ENCODE measurements around the gene SFR1. TPM values are rescaled to one million over a fixed set of nuclear protein-coding genes. Genes with fewer than 3 reads are reported as not detected.
A peak's percentile ranks its signal among the peaks of the same experiment; 100 is the strongest.

The SFR1 gene
- total RNA-seq, 1 experiment from 2014 or later = 8.7 TPM

- no TSS peak for BruUV-seq (replicated peaks)
- Histone ChIP-seq H3K36me3 (ENCODE audit: control insufficient read depth, insufficient read depth, low read length) (no peaks in the 10 kb centered on the region), H3K4me1 (peaks cover 7% of the 10 kb centered on the region), H3K9me3 (no peaks in the 10 kb centered on the region), H3K27me3 (replicated peaks; ENCODE audit: control insufficient read depth, insufficient read depth, low read length) (no peaks in the 10 kb centered on the region), H3K4me3 (ENCODE audit: low read depth, low read length) (no peak within 1 kb of the TSS)
- Mint-ChIP-seq H3K9me3 (ENCODE audit: unreplicated experiment) (no peaks in the 10 kb centered on the region), H3K27ac (ENCODE audit: unreplicated experiment) (peak within 1 kb of the TSS; percentile 7), H3K27me3 (ENCODE audit: insufficient read depth, unreplicated experiment) (no peaks in the 10 kb centered on the region), H3K4me3 (ENCODE audit: unreplicated experiment) (no peak within 1 kb of the TSS), H3K36me3 (ENCODE audit: insufficient read depth, unreplicated experiment) (no peaks in the 10 kb centered on the region), H3K4me1 (ENCODE audit: low read depth, unreplicated experiment) (peaks cover 16% of the 10 kb centered on the region)
- intact Hi-C loops (cut with micrococcal nuclease; ENCODE audit: unreplicated experiment) = no loop called here
- ChIA-PET CTCF (no interaction called here), POLR2A (no interaction called here)
- TF ChIP-seq, protein P1, sequence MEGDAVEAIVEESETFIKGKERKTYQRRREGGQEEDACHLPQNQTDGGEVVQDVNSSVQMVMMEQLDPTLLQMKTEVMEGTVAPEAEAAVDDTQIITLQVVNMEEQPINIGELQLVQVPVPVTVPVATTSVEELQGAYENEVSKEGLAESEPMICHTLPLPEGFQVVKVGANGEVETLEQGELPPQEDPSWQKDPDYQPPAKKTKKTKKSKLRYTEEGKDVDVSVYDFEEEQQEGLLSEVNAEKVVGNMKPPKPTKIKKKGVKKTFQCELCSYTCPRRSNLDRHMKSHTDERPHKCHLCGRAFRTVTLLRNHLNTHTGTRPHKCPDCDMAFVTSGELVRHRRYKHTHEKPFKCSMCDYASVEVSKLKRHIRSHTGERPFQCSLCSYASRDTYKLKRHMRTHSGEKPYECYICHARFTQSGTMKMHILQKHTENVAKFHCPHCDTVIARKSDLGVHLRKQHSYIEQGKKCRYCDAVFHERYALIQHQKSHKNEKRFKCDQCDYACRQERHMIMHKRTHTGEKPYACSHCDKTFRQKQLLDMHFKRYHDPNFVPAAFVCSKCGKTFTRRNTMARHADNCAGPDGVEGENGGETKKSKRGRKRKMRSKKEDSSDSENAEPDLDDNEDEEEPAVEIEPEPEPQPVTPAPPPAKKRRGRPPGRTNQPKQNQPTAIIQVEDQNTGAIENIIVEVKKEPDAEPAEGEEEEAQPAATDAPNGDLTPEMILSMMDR (IDR thresholded peaks at IDR 0.05; ENCODE audit: insufficient read depth in 1 of 2, low read depth in 1 of 2, low read length in 1 of 2, severe bottlenecking in 1 of 2, unreplicated experiment in 1 of 2) = no peak
- DNase-seq = no peak
Measured at GRCh38 chr10:104085801-104086400, 36.1 kb upstream of the SFR1 start, which contains the start of gene COL17A1. COL17A1 (minus strand) TSS chr10:104085880; CDS start chr10:104080673, 5,207 bp downstream.

DNA sequence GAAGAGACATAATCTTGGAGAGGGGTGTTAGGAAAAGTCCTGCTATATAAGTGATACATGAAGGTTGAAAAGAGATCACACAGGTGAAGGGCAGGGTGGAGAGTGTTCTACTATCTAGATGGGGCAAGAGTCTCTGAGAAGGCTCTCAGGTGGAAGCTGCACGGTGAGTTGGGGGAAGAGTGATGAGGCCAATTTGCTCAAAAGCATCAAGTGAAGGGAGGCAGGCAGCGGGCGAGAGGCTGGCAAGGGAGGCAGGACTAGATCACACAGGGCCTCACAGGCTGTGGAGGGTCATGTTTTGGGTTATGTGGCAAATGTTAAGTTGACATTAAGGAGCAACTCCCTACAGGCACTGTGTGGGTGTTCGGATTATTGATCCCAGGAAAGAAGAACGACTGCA is 33.7 kb upstream of the SFR1 start:
- H3K4me3 Mint-ChIP-seq (ENCODE audit: unreplicated experiment) = no peak overlapping the region
- no TSS peak for BruUV-seq (replicated peaks)
- H3K27me3 Mint-ChIP-seq (ENCODE audit: insufficient read depth, unreplicated experiment) = no peaks in the 10 kb centered on the region
- TF ChIP-seq, protein P1 (IDR thresholded peaks at IDR 0.05; ENCODE audit: insufficient read depth in 1 of 2, low read depth in 1 of 2, low read length in 1 of 2, severe bottlenecking in 1 of 2, unreplicated experiment in 1 of 2) = no peak
- H3K4me1 Mint-ChIP-seq (ENCODE audit: low read depth, unreplicated experiment) = peaks cover 16% of the 10 kb centered on the region
- no peaks in the 10 kb centered on the region for H3K36me3 ChIP-seq (ENCODE audit: control insufficient read depth, insufficient read depth, low read length)
- DNase-seq = no peak
- H3K27ac Mint-ChIP-seq (ENCODE audit: unreplicated experiment) = no peak overlapping the region
- ChIA-PET POLR2A (no interaction called here), CTCF (no interaction called here)
- H3K9me3 Mint-ChIP-seq (ENCODE audit: unreplicated experiment) = no peaks in the 10 kb centered on the region
- H3K9me3 ChIP-seq = no peaks in the 10 kb centered on the region
- peaks cover 7% of the 10 kb centered on the region; the same call in 1 of the 2 replicates for H3K4me1 ChIP-seq
- no peaks in the 10 kb centered on the region for H3K36me3 Mint-ChIP-seq (ENCODE audit: insufficient read depth, unreplicated experiment)
- no peaks in the 10 kb centered on the region for H3K27me3 ChIP-seq (replicated peaks; ENCODE audit: control insufficient read depth, insufficient read depth, low read length)
- intact Hi-C loops (cut with micrococcal nuclease; ENCODE audit: unreplicated experiment) = no loop called here
- no peak overlapping the region for H3K4me3 ChIP-seq (ENCODE audit: low read depth, low read length)

- H3K27me3 Mint-ChIP-seq (ENCODE audit: insufficient read depth, unreplicated experiment) = no peaks in the 10 kb centered on the region
- no peak overlapping the region for H3K4me3 Mint-ChIP-seq (ENCODE audit: unreplicated experiment)
- ChIA-PET CTCF (no interaction called here), POLR2A (no interaction called here)
- Histone ChIP-seq H3K9me3 (no peaks in the 10 kb centered on the region), H3K36me3 (ENCODE audit: control insufficient read depth, insufficient read depth, low read length) (no peaks in the 10 kb centered on the region), H3K4me1 (peaks cover 5% of the 10 kb centered on the region; the same call in 1 of the 2 replicates), H3K4me3 (ENCODE audit: low read depth, low read length) (no peak overlapping the region), H3K27me3 (replicated peaks; ENCODE audit: control insufficient read depth, insufficient read depth, low read length) (no peaks in the 10 kb centered on the region)
- H3K9me3 Mint-ChIP-seq (ENCODE audit: unreplicated experiment) = no peaks in the 10 kb centered on the region
- BruUV-seq (replicated peaks) = no TSS peak
- intact Hi-C loops (cut with micrococcal nuclease; ENCODE audit: unreplicated experiment) = no loop called here
- H3K4me1 Mint-ChIP-seq (ENCODE audit: low read depth, unreplicated experiment) = peaks cover 13% of the 10 kb centered on the region
- TF ChIP-seq, protein P1 (IDR thresholded peaks at IDR 0.05; ENCODE audit: insufficient read depth in 1 of 2, low read depth in 1 of 2, low read length in 1 of 2, severe bottlenecking in 1 of 2, unreplicated experiment in 1 of 2) = no peak
- H3K36me3 Mint-ChIP-seq (ENCODE audit: insufficient read depth, unreplicated experiment) = no peaks in the 10 kb centered on the region
- DNase-seq = no peak
- no peak overlapping the region for H3K27ac Mint-ChIP-seq (ENCODE audit: unreplicated experiment)
Measured at GRCh38 chr10:104089621-104090020, 32.4 kb upstream of the SFR1 start.

Data from Caco-2 (cell line).